H54 (cell line): Measurements from ENCODE around the gene ESAM.
"Not testable (repeated sequence)": the region's sequence is repeated elsewhere in the genome, so short reads cannot be mapped to it uniquely, and the experiment has no call there.

Source experiments
- DNase-seq: peaks from one replicate; pipeline ENCODE4 v3.0.0; 2011; ENCODE audit warnings: low spot score, mixed read lengths; ENCODE audit not compliant: insufficient read length
- FAIRE-seq: peaks from 3 replicates; lab custom pipeline; 2011; peaks lifted over from hg19 to GRCh38; lab: Jason Lieb, UNC
- POLR2A ChIP-seq: IDR thresholded peaks from 2 replicates; pipeline ENCODE4 v1.6.1; 2011; ENCODE audit warnings: low read depth, mild to moderate bottlenecking, low read length

ESAM gene

GRCh38 chr11:124793466-124794278 lies 31.6 kb upstream of the ESAM start:
- no peak for TF ChIP-seq POLR2A
- DNase-seq (no peak), FAIRE-seq (no peak)

- FAIRE-seq, result no peak
- no peak for TF ChIP-seq POLR2A
- no peak for DNase-seq
Observed at GRCh38 chr11:124791626-124792341, 29.7 kb upstream of the ESAM start.

DNA sequence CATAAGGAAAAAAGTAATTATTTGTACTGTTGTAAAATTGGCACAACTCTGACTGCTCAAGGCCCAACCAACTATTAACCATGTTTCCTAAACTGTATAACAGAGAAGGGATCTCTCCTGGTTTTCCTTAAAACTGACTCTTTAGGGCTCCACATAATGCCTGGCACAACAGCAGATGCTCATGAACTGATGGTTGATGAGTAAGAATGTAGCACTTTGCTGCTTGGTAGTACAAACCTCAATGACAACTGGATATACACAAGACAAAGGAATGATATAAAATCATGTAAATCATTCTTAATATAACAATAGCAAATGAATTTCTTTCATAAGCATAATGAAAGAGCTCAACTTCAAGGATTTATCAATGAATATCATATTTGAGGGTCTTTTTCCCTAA lies 26.4 kb upstream of the ESAM start:
- FAIRE-seq (no peak), DNase-seq (no peak)
- no peak for TF ChIP-seq POLR2A

- FAIRE-seq (no peak), DNase-seq (no peak)
- TF ChIP-seq POLR2A, result no peak
Observed at GRCh38 chr11:124784051-124784450, 22.0 kb upstream of the ESAM start.

DNA sequence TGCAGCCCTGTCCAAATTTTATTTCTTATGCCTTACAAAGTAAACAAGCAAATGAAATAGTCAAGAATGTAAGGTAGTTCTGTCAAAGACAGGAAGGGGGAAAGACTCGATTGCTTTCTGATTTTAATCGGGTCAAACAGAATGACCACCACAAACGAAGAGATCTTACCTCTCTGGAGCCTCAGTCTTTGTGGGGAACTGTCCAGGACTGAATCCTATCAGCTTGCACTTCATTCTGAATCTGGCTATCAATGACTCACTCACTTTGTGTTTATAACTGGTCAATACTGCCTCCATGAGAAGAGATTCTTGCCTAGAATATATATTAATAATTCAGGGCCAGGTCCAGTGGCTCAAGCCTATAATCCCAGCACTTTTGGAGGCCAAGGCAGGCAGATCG lies 20.9 kb upstream of the ESAM start:
- DNase-seq (no peak), FAIRE-seq (no peak)
- TF ChIP-seq POLR2A, result no peak

DNA sequence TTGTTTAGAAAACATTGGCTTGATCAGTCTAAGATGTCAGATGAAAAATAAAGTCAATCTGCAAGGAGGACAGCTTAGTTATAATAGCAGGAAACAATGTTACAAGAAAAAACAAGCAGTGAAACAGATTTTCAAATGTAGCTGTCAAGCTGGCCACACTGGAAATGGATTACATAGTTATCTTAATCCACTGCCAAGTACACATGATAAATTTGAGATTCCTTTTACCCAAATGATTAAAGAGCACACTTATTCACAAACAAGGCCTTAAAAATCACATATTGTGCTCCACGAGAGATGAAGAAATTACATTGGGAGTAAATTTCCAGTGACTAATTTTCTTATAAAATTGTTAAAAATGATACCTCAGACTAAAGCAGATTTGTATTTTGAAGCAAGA lies 17.5 kb upstream of the ESAM start:
- DNase-seq (no peak), FAIRE-seq (no peak)
- no peak for TF ChIP-seq POLR2A

DNA sequence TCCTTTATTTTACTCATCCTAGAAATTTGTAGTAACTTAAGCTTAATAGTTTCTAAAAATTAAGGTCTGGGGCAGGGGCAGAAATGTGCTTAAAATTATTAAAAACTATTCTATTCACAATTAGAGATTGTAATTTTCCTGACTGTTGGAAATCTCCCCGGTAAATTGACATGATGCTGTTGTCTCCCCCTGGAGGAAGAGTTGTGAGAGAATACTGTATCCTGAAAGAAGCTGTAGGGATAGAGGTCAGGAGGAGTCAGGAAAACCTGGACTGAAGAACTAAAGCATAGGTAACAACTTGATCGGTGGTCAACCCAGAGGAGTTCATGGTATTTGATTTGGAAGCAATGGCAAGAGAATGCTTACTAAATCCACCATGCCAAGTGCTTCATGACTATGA lies 16.2 kb upstream of the ESAM start:
- FAIRE-seq, result no peak

DNA sequence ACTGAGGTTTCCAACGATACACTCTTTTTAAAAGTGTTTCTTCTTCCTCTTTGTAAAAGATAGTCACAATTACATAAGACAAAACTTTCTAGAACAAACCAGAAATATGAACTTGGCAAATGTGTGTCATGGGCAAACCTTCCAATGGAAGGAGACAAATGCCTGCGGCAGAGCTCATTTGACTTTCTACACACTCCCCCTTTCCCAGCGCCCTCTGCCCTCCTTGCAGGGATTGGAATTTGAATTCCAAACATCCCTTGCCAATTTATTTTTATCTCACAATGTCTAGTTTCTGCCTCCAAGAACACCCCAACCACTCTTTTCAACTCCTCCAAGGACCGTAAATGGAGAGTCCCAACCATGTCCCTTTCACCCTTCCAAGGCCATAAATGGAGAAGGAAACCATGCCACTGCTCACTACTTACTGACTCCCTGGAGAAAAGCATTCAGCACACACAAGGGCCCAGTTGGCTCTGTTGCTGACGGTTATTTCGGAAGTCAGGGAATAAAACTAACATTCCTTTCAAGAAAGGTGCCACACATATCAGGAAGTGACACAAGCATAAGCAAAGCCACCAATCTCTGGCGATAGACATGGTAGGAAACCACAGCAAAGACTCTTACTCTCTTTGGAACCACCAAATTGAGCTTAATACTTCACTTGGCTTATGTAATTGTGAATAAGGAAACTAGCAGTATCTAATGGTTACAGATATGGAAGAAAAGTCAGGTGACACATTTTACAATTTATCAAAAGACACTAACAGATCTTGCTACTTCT lies 15.0 kb upstream of the ESAM start:
- FAIRE-seq (no peak), DNase-seq (no peak)
- TF ChIP-seq POLR2A, result no peak

More for the DNA sequence above, 16.2 kb upstream of the ESAM start:
- no peak for DNase-seq
- TF ChIP-seq POLR2A, result no peak

GRCh38 chr11:124770959-124771358 lies 8.9 kb upstream of the ESAM start:
- FAIRE-seq, result not testable (repeated sequence)

DNA sequence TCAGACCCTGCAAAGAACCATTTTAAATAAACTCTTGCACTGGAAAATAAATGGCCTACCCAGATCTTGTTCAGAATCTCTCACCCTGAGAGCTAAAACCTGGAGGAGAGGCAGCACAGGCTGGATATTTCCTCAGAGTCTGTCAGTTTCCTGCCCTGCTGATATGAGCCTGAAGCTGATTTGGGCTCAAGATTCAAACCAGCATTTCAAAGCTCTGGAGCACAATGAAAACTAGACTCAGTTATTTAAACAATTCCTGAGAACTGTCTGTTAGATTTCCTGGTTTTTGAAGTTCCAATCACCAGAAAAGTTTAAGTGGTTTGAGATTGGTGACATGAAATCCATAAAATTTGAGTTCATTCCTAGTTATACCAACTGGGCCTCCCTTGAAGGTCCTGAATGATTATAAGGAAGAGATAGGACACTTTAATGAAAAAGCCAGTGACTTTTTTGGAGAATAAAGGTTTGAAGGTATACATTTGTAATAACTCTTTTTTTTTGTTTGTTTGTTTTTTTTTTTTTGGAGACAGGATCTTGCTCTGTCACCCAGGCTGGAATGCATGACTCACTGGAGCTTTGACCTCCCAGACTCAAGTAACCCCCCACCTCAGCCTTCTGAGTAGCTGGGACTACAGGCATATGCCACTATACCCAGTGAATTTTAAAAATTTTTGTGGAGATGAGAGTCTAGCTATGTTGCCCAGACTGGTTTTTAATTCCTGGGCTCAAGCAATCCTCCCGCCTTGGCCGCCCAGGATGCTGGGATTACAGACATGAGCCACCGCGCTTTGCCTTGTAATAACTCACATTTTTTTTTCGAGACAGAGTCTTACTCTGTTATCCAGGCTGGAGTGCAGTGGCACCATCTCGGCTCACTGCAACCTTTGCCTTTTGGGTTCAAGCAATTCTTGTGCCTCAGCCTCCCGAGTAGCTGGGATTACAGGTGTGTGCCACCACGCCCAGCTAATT lies 8.0 kb upstream of the ESAM start:
- FAIRE-seq (peak; percentile 52), DNase-seq (no peak)
- TF ChIP-seq POLR2A, result no peak

More at GRCh38 chr11:124770959-124771358, 8.9 kb upstream of the ESAM start:
- DNase-seq, result not testable (repeated sequence)

- DNase-seq, result no peak
- no peak for TF ChIP-seq POLR2A
- no peak for FAIRE-seq
Observed at GRCh38 chr11:124768914-124769313, 6.8 kb upstream of the ESAM start.

- FAIRE-seq (no peak), DNase-seq (no peak)
- TF ChIP-seq POLR2A, result no peak
Observed at GRCh38 chr11:124766156-124766555, 4.1 kb upstream of the ESAM start.
